WI38 (cell line): ENCODE results near the gene WNT3A.

Source experiments
- H3K4me3 ChIP-seq: 2 replicates; pipeline ENCODE4 v1.5.1; 2011; ENCODE audit warnings: low read depth, mild to moderate bottlenecking, control low read depth, low read length
- CTCF ChIP-seq: IDR thresholded peaks from 2 replicates; pipeline ENCODE4 v1.5.1; 2012; ENCODE audit warnings: low read depth, mild to moderate bottlenecking, control low read depth, low read length

Gene WNT3A

GRCh38 chr1:228048659-228049298 is 42.0 kb downstream of the WNT3A start:
- no peak for TF ChIP-seq CTCF
- H3K4me3 ChIP-seq = no peak overlapping the region

- no peak for TF ChIP-seq CTCF
- no peak overlapping the region for H3K4me3 ChIP-seq
These were observed 43.9 kb downstream of the WNT3A start for GRCh38 chr1:228050571-228051231.

GRCh38 chr1:228058172-228058948 is 51.6 kb downstream of the WNT3A start:
- H3K4me3 ChIP-seq = no peak overlapping the region
- no peak for TF ChIP-seq CTCF

- H3K4me3 ChIP-seq = no peak overlapping the region
- no peak for TF ChIP-seq CTCF
These were observed 52.3 kb downstream of the WNT3A start for GRCh38 chr1:228058949-228059633.

GRCh38 chr1:228059634-228060457 is 53.0 kb downstream of the WNT3A start:
- TF ChIP-seq CTCF = no peak

GRCh38 chr1:228060458-228061190 is 53.8 kb downstream of the WNT3A start:
- peak overlapping the region; percentile 9 for H3K4me3 ChIP-seq

More at GRCh38 chr1:228059634-228060457, 53.0 kb downstream of the WNT3A start:
- H3K4me3 ChIP-seq = peak overlapping the region; percentile 9

More at GRCh38 chr1:228060458-228061190, 53.8 kb downstream of the WNT3A start:
- TF ChIP-seq CTCF = no peak
